ENCODE results near the gene AP3S1.

- TF ChIP-seq CTCF (IDR thresholded peaks at IDR 0.05) = no peak
- no peak for TF ChIP-seq POLR2A (IDR thresholded peaks at IDR 0.05)
Measured at GRCh38 chr5:115820846-115821245, 20.9 kb upstream of the AP3S1 start.
